Naive thymus-derived CD4-positive, alpha-beta T cell (primary cell): ENCODE measurements around the gene SLC2A11. TPM values are rescaled to one million over a fixed set of nuclear protein-coding genes. Genes with fewer than 3 reads are reported as not detected.
A peak's percentile ranks its signal among the peaks of the same experiment; 100 is the strongest.

Experiments used
- ATAC-seq: fragments of 150-1000 bp; cut with Tn5 transposase; 2 replicates; pipeline ENCODE4 v1.10.0; 2021; ENCODE audit warnings: mild to moderate bottlenecking, moderate library complexity
- CTCF ChIA-PET: fragments of 350-600 bp; sonication (Branson Sonifier 250); formaldehyde crosslinking; loops from one replicate; lab custom pipeline; 2021; ENCODE audit warnings: antibody characterized with exemption; lab: Charles Lee
- POLR2A ChIA-PET: fragments of 350-600 bp; sonication (Branson Sonifier 250); formaldehyde crosslinking; loops from one replicate; lab custom pipeline; 2021; ENCODE audit warnings: antibody characterized with exemption, inconsistent platforms; lab: Charles Lee
- DNase-seq, 9 donors: peaks; one replicate each; pipeline versions ENCODE4 v3.0.0 to v3.0.0-alpha.2; 2020 to 2022; ENCODE audit warnings: mixed read lengths in 1 of 9
- H3K27ac ChIP-seq: one replicate; pipeline ENCODE4 v1.7.0; 2013; ENCODE audit warnings: mild to moderate bottlenecking, low read depth, low read length, moderate library complexity
- H3K27me3 ChIP-seq, 2 donors: one replicate each; pipeline ENCODE4 v1.7.0; 2013; ENCODE audit warnings: low read length in 2 of 2, mild to moderate bottlenecking in 2 of 2, moderate library complexity in 2 of 2; ENCODE audit not compliant: control insufficient read depth in 2 of 2, insufficient read depth in 2 of 2
- H3K36me3 ChIP-seq, 3 experiments: 1 replicate in 2 of 3; 2 replicates in 1 of 3; pipeline ENCODE4 v1.7.0; 2013; ENCODE audit warnings: low read length in 3 of 3, mild to moderate bottlenecking in 3 of 3, moderate library complexity in 1 of 3; ENCODE audit not compliant: insufficient read depth in 3 of 3, control insufficient read depth in 2 of 3
- H3K4me1 ChIP-seq, 2 donors: one replicate each; pipeline ENCODE4 v1.7.0; 2013; ENCODE audit warnings: low read length in 2 of 2, mild to moderate bottlenecking in 2 of 2, moderate library complexity in 1 of 2; ENCODE audit not compliant: control insufficient read depth in 2 of 2, insufficient read depth in 2 of 2
- H3K4me3 ChIP-seq: 2 replicates; pipeline ENCODE4 v1.7.0; 2013; ENCODE audit warnings: mild to moderate bottlenecking, low read length
- H3K9me3 ChIP-seq, 3 experiments: 1 replicate in 2 of 3; 2 replicates in 1 of 3; pipeline ENCODE4 v1.7.0; 2013; ENCODE audit warnings: low read length in 3 of 3; ENCODE audit not compliant: control insufficient read depth in 2 of 3
- H3K27ac Mint-ChIP-seq, 9 donors: one replicate each; pipeline ENCODE4 v1.8.0; 2020 to 2022; ENCODE audit warnings: mixed read lengths in 9 of 9, mild to moderate bottlenecking in 8 of 9, moderate library complexity in 5 of 9, inconsistent platforms in 2 of 9
- H3K27me3 Mint-ChIP-seq, 5 donors: one replicate each; pipeline ENCODE4 v1.8.0; 2021 to 2022; ENCODE audit warnings: mixed read lengths in 5 of 5, mild to moderate bottlenecking in 1 of 5
- H3K36me3 Mint-ChIP-seq, 5 donors: one replicate each; pipeline ENCODE4 v1.8.0; 2020 to 2022; ENCODE audit warnings: mixed read lengths in 5 of 5, mild to moderate bottlenecking in 3 of 5, inconsistent platforms in 1 of 5
- H3K4me1 Mint-ChIP-seq, 7 donors: one replicate each; pipeline ENCODE4 v1.8.0; 2020 to 2022; ENCODE audit warnings: mixed read lengths in 7 of 7, mild to moderate bottlenecking in 3 of 7, inconsistent platforms in 1 of 7
- H3K4me3 Mint-ChIP-seq, 10 donors: one replicate each; pipeline ENCODE4 v1.8.0; 2020 to 2022; ENCODE audit warnings: mild to moderate bottlenecking in 10 of 10, mixed read lengths in 10 of 10, moderate library complexity in 6 of 10, inconsistent platforms in 2 of 10
- H3K9me3 Mint-ChIP-seq, 11 donors: one replicate each; pipeline ENCODE4 v1.8.0; 2020 to 2022; ENCODE audit warnings: mixed read lengths in 11 of 11, mild to moderate bottlenecking in 4 of 11, inconsistent platforms in 1 of 11, moderate library complexity in 1 of 11
- intact Hi-C, 2 donors: fragments of 100-400 bp; cut with micrococcal nuclease; formaldehyde crosslinking; loops; one replicate each; pipeline ENCODE4 v1.15.1; 2023
- polyA plus RNA-seq, 2 donors: library from polyadenylated mRNA; unstranded; fragments of 300-500 nt; fragmentation: Illumina TruSeq; gene quantifications; one replicate each; pipeline ENCODE4 v1.2.3, GENCODE V29; 2021
- total RNA-seq, 6 experiments: library from RNA in 5 of 6; stranded (reverse) in 5 of 6; gene quantifications; 1 replicate in 5 of 6; 2 replicates in 1 of 6; pipeline ENCODE4 v1.2.3 and lab custom pipeline; 2021 to 2026

SLC2A11 gene
- total and polyA plus RNA-seq, 7 experiments from 2014 or later: 5.9 to 29.7 (median 10.9) TPM

DNA sequence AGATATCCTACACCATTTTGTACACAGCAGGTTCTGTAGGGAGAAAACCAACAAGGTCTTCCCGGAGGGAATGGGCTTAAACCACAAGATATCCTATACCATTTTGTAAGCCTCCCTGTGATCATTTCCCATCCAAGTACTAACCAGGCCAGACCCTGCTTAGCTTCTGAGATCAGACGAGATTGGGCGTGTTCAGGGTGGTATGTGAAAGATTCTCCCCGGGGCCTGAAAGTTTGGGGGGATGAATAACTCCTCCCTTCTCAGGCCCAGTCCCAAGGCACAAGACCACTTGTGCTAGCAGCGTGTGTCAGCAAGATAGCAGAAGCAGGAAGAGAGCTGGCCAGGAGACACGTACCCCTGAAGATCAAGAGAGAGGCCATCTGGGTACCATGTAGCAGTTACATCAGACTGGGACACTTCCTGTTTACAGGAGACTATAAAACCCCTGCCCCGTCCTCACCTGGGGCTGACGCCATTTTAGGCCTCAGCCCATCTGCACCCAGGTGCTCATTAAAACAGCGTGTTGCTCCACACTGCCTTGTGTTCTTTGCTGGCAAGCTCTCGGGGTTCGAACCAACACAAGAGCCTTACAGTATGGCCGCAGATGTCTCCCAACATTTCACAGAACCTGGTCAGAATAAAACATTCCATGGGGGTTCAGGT is 53.8 kb downstream of the SLC2A11 start:
- ChIA-PET CTCF (no interaction called here), POLR2A (interaction anchor here (1.0 to 6.2 kb wide), 4 partner anchors 10 to 218 kb away, joined by 3 to 67 read pairs (median 4); partner anchors contain the start of gene MIF)
- intact Hi-C loops: loop anchor here in 1 of 2 donors (5.0 kb wide), 1 partner anchor 194 kb away; no protein-coding TSS in a partner anchor
- Mint-ChIP-seq H3K9me3 (peaks cover 0 to 4% (median 0%) of the 10 kb centered on the region in 11 donors), H3K27ac (peak overlapping the region in 2 of 9 donors; percentile 49 to 74), H3K36me3 (peaks cover 0 to 2% (median 0%) of the 10 kb centered on the region in 5 donors), H3K4me3 (peak overlapping the region in 1 of 10 donors; percentile 31), H3K27me3 (peaks cover 0 to 8% (median 0%) of the 10 kb centered on the region in 5 donors), H3K4me1 (peaks cover 7 to 34% (median 16%) of the 10 kb centered on the region in 7 donors)
- Histone ChIP-seq H3K4me3 (no peak overlapping the region), H3K4me1 (peaks cover 0 to 7% of the 10 kb centered on the region in 2 donors), H3K27me3 (no peaks in the 10 kb centered on the region), H3K9me3 (no peaks in the 10 kb centered on the region), H3K27ac (no peak overlapping the region), H3K36me3 (no peaks in the 10 kb centered on the region)
- no peak for DNase-seq
- no peak for ATAC-seq

DNA sequence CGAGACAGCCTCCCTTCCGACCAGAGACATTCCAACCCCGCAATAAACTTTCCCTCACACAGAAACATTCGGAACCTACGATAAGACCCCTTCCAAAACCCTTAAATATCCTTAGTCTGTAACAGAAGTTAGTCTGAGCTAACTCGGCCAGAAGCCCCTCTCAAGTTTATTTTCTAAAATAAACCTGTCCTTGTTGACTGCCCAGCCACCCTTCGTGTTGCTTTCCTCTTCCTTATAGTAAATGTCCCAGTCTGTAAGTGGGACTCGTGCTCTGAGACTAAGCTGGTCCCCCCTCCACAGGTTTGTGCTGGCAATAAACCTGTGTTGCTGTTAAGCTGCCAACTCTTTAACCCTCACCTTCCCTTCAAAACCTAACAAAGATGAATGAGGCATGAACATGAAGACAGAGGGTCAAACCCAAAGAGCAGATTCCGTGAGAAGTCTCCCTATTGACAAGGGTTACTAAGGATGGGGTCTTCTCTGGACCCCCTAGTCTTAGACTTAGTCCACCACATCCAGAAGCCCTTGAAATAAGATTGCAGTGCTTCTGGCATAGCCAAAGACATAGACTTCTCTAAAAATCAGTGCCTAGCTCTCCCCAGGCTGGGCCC is 54.7 kb downstream of the SLC2A11 start:
- ATAC-seq (no peak), DNase-seq (no peak)
- CTCF ChIA-PET: no interaction called here
- Mint-ChIP-seq H3K27me3 (peaks cover 0 to 6% (median 0%) of the 10 kb centered on the region in 5 donors), H3K27ac (peak overlapping the region in 6 of 9 donors; percentile 11 to 99 (median 74)), H3K36me3 (peaks cover 0 to 2% (median 0%) of the 10 kb centered on the region in 5 donors), H3K4me3 (peak overlapping the region in 4 of 10 donors; percentile 22 to 94 (median 32)), H3K4me1 (peaks cover 7 to 34% (median 16%) of the 10 kb centered on the region in 7 donors), H3K9me3 (peaks cover 0 to 4% (median 0%) of the 10 kb centered on the region in 11 donors)
- no peak overlapping the region for H3K4me3 ChIP-seq
- peak overlapping the region; percentile 78 for H3K27ac ChIP-seq
- no peaks in the 10 kb centered on the region for H3K27me3 ChIP-seq
- POLR2A ChIA-PET: interaction anchor here (1.1 to 6.2 kb wide), 7 partner anchors 11 to 219 kb away, joined by 4 to 67 read pairs (median 5); partner anchors contain the start of genes MIF, SLC2A11 and SMARCB1
- intact Hi-C loops: loop anchor here in 1 of 2 donors (5.0 kb wide), 1 partner anchor 195 kb away; no protein-coding TSS in a partner anchor
- peaks cover 0 to 7% of the 10 kb centered on the region in 2 donors for H3K4me1 ChIP-seq
- no peaks in the 10 kb centered on the region for H3K9me3 ChIP-seq
- H3K36me3 ChIP-seq: no peaks in the 10 kb centered on the region

DNA sequence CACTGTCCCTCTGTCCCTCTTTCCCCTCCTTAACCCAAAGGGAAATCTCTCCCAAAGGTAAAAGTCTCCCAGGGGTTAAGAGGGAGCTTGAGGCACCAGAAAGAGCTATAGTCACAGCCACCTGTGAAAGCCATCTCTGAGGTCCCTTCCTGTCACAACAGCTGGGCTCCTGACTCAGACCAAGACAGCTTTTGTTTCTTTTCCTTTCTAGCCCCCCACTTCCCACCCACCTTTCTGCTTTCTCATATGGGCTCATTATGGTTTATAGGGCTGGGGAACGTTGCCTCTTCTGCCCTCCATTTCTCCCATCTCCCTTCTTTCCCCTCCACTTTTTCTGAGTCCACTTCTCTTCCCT is 55.6 kb downstream of the SLC2A11 start:
- H3K4me1 ChIP-seq: peaks cover 0 to 7% of the 10 kb centered on the region in 2 donors
- H3K27ac ChIP-seq: peak overlapping the region; percentile 78
- H3K36me3 ChIP-seq: no peaks in the 10 kb centered on the region
- peaks cover 7 to 34% (median 16%) of the 10 kb centered on the region in 7 donors for H3K4me1 Mint-ChIP-seq
- peak overlapping the region; percentile 84 to 97 (median 93) for H3K4me3 Mint-ChIP-seq
- H3K4me3 ChIP-seq: peak overlapping the region; percentile 83
- peak overlapping the region; percentile 89 to 99 (median 98) for H3K27ac Mint-ChIP-seq
- H3K9me3 ChIP-seq: no peaks in the 10 kb centered on the region
- POLR2A ChIA-PET: interaction anchor here (0.6 to 6.2 kb wide), 12 partner anchors 10 to 328 kb away, joined by 3 to 67 read pairs (median 4); partner anchors contain the start of genes CABIN1, MIF, SLC2A11 and SMARCB1
- ATAC-seq (no peak), DNase-seq (peak in 1 of 9 donors; percentile 8)
- peaks cover 0 to 2% (median 0%) of the 10 kb centered on the region in 5 donors for H3K36me3 Mint-ChIP-seq
- peaks cover 0 to 4% (median 0%) of the 10 kb centered on the region in 11 donors for H3K9me3 Mint-ChIP-seq
- intact Hi-C loops: loop anchor here in 1 of 2 donors (5.0 kb wide), 1 partner anchor 196 kb away; no protein-coding TSS in a partner anchor
- no peaks in the 10 kb centered on the region for H3K27me3 ChIP-seq
- CTCF ChIA-PET: interaction anchor here (0.6 kb wide), 1 partner anchor 25 kb away, joined by 4 read pairs; no protein-coding TSS in a partner anchor
- H3K27me3 Mint-ChIP-seq: peaks cover 0 to 6% (median 0%) of the 10 kb centered on the region in 5 donors

DNA sequence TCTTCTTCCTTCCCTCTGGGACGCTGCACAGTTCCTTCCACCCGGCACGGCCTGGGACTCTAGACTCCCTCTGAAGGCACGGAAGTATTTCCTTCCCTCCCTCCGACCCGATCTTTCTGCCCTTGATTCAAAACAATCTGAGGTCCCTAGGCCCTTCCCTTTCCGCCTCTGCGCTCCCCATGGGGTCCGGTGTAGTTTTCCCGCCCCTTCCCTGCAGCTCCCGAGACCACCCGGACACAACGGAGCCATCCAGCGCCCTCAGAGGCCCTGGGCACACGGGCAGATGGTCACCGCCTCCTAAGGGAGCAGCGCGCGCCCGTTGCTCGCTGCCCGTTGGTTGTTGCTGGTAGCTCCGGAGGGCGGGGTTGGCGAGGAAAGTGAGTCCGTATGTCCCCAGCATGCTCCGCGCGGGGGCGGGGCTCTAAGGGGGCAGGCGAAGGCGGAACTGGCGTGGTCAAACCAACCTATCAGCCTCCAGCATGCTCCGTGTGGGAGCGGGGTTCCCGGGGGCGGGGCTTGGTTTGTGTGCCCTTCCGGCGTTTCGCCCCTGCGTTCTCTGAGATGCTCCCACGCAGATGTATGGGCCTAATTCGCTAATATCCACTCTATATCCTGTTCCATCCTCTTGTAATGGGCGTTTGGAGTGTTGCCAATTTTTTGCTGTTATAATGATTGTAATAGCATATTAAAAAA is 56.1 kb downstream of the SLC2A11 start:
- Mint-ChIP-seq H3K27ac (peak overlapping the region; percentile 89 to 99 (median 98)), H3K27me3 (peaks cover 0 to under 1% (median 0%) of the 10 kb centered on the region in 5 donors), H3K9me3 (peaks cover 0 to 4% (median 0%) of the 10 kb centered on the region in 11 donors), H3K4me1 (peaks cover 7 to 34% (median 16%) of the 10 kb centered on the region in 7 donors), H3K4me3 (peak overlapping the region; percentile 84 to 97 (median 93)), H3K36me3 (peaks cover 0 to 2% (median 0%) of the 10 kb centered on the region in 5 donors)
- no peaks in the 10 kb centered on the region for H3K27me3 ChIP-seq
- intact Hi-C loops: loop anchor here (1.0 to 5.0 kb wide), 7 partner anchors 20 to 641 kb away; partner anchors contain the start of genes MIF (in 2 of the 2), DERL3 (in 1 of the 2), GUCD1 (in 1 of the 2) and SLC2A11 (in 1 of the 2)
- H3K9me3 ChIP-seq: no peaks in the 10 kb centered on the region
- H3K27ac ChIP-seq: peak overlapping the region; percentile 78
- peaks cover 0 to 7% of the 10 kb centered on the region in 2 donors for H3K4me1 ChIP-seq
- CTCF ChIA-PET: interaction anchor here (0.6 kb wide), 3 partner anchors 19 to 329 kb away, joined by 3 to 4 read pairs (median 3); partner anchors contain the start of gene MIF
- no peaks in the 10 kb centered on the region for H3K36me3 ChIP-seq
- H3K4me3 ChIP-seq: peak overlapping the region; percentile 83
- ATAC-seq (peak; percentile 100), DNase-seq (peak; percentile 94 to 100 (median 97))
- POLR2A ChIA-PET: interaction anchor here (0.6 to 6.2 kb wide), 12 partner anchors 13 to 327 kb away, joined by 3 to 67 read pairs (median 4); partner anchors contain the start of genes CABIN1, MIF, SLC2A11 and SMARCB1

DNA sequence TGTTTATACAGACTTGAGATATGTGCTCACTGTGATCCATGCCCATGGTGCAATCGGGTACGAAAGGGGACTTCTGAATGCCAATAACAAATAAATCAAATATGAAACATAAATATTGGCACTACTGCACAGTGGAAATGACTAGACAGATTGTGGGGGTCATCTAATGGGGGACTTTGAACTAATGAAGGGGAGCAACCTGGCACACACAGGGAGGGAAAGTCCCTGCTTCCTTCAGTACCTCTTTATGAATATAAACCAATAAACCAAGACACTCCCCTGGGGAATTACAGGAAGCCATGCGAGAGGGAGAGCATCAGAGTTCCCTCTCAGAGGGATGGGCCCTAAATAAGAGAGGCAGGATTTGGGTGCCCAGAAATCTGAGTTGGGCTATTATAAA is 57.6 kb downstream of the SLC2A11 start:
- Mint-ChIP-seq H3K36me3 (peaks cover 0 to 4% (median 0%) of the 10 kb centered on the region in 5 donors), H3K27me3 (no peaks in the 10 kb centered on the region), H3K9me3 (peaks cover 0 to 4% (median 0%) of the 10 kb centered on the region in 11 donors), H3K4me3 (no peak overlapping the region), H3K4me1 (peaks cover 7 to 34% (median 16%) of the 10 kb centered on the region in 7 donors), H3K27ac (peak overlapping the region in 4 of 9 donors; percentile 37 to 99 (median 96))
- H3K9me3 ChIP-seq: no peaks in the 10 kb centered on the region
- ATAC-seq: no peak
- ChIA-PET POLR2A (no interaction called here), CTCF (interaction anchor here (1.0 kb wide), 1 partner anchor 13 kb away, joined by 3 read pairs; no protein-coding TSS in a partner anchor)
- H3K27ac ChIP-seq: no peak overlapping the region
- intact Hi-C loops: loop anchor here in 1 of 2 donors (2.0 kb wide), 1 partner anchor 58 kb away; the partner anchor contains the start of gene SLC2A11
- no peak for DNase-seq
- peaks cover 0 to 7% of the 10 kb centered on the region in 2 donors for H3K4me1 ChIP-seq
- H3K27me3 ChIP-seq: no peaks in the 10 kb centered on the region
- no peaks in the 10 kb centered on the region for H3K36me3 ChIP-seq
- no peak overlapping the region for H3K4me3 ChIP-seq
